GM18867 (cell line): ENCODE data around the gene FASN.
A peak's percentile ranks its signal among the peaks of the same experiment; 100 is the strongest.

Source experiments
- ATAC-seq: cut with Tn5 transposase; IDR thresholded peaks from one replicate; pipeline ENCODE4 v1.9.1; 2021; ENCODE audit warnings: mild to moderate bottlenecking, moderate library complexity; ENCODE audit not compliant: unreplicated experiment

The FASN gene

DNA sequence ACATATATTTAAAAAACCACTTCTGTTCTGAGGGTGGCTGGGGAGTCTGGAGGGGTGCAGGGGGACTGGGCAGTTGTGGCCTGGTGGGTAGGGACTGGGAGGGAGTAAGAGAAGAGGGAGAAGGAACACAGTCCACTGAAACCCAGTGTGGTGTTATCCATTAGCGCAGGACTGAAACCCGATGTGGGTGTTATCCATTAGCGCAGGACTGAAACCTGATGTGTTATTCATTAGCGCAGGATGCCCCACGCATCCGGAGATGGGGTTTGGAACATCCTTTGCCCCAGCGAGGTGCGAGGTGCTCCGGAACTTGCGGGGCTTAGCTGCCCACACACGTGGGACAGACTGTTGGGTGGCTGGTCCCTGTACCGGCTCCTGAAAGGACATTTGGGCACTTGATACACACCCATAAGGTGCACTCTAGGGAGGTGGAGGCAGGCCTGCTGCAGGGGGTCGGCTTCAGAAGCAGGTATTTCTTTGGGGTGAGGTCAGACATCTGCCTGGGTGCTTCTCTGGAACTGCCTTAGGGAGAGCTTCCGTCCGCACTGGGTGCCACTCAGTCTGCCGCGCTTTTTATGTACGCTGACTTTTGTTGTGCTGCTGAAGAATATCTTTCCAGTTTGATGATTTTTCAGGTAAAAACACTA lies 20.3 kb upstream of the FASN start:
- no peak for ATAC-seq

DNA sequence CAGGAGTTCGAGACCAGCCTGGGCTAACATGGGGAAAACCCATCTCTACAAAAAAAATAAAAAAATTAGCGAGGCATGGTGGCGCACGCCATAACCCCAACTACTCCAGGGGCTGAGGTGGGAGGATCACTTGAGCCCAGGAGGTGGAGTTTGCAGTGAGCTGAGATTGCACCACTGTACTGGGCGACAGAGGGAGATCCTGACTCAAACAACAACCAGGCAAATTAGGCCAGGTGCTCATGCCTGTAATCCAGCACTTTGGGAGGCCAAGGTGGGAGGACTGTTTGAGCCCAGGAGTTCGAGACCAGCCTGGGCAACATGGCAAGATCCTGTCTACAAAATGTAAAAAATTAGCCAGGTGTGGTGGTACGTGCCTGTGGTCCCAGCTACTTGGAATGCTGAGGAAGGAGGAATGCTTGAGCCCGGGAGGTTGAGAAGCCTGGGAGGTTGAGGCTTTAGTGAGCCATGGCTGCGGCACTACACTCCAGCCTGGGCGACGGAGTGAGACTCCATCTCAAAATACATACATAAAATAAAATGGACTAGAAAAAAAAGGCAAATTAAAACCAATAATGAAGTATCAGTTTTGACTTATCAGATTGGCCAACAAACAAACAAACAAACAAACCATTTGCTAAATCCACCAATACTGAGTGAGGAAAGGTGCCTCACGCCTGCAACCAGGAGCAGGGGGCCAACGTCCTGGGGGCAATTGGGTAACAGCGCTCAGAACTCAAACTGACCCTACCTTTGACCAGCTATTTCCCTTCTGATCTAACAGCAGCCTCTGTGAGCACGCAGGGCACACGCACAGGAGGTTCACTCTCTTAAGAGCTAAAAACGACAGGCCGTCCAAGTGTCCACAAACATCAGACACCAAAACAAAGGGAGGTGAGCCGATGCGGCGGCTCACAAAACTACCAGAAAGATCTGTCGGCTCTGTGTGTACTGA lies 19.4 kb upstream of the FASN start:
- ATAC-seq: no peak

DNA sequence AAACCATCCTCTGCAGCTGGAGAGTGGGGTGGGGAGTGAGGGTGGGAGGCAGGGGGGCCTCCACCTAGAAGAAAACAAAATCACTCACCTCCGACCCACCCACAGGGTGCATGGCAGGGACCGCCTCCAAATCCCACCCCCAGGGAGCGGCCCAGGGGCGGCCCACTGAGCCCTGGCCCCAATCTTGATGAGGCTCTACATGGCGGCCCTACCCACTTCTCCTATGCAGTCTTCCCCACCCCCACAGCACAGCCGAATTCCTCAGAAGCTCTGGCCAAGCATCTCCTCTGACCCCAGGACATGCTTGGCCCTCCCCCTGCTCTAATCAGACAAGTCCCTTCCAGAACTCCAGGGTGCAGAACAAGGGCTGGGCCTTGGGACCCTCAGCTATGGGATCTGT lies 18.2 kb upstream of the FASN start:
- ATAC-seq: no peak

DNA sequence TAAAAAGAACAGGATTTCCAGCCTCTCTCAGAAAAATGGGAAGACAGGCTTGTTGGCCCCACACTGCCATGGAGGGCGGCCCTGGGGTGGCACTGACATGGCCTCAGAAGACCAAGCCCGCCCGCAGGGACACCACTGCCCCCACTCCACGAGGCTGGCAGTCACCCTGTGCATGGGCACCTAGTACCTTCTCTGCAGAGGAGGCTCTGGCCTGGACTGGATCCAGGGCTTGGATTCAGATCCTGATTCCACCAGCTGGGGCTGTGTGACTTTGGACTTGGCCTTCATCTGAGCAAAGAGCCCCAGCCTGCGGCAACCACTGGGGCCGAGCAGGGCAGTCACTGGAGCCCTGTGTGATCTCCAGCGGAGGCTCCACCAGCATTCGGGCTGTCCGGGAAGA lies 16.8 kb upstream of the FASN start:
- ATAC-seq: no peak

DNA sequence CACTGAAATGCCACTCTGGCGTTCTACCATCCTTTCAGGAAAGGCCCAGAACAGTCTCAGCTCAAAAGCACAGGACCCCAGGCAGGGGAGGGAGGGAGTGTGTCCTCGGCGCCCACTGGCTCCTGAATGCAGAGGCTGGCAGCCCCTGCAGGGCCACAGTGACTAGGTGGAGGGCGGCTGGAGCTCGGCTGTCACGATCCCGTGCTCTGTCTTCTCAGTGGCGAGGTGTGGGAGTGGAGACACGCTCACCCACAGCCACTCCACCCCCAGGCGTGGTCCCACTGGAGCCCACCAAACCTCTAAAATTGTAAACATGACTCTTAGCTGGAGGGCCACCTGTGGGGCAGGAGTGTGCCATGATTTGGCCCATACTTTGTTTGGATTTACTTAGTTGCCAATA lies 16.4 kb upstream of the FASN start:
- no peak for ATAC-seq

DNA sequence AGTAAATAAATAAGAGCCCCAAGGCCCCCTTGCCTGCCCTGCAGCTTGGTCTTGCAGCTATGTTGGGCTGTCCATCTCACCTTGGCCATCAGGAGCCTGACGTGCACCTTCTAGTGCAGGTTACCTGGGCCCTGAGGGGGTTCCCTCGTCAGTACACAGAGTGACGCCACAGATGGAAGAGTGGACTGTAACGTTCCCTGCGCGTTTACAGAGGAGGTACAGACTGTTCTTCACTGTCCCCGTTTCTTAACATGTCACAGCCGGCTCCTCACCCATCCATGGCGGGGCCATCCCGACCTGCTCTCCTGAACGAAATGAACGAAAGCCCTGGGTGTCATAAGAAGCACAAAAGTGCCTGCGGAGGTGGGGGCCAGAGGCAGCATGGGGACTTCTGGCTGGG lies 15.9 kb upstream of the FASN start:
- ATAC-seq: no peak

DNA sequence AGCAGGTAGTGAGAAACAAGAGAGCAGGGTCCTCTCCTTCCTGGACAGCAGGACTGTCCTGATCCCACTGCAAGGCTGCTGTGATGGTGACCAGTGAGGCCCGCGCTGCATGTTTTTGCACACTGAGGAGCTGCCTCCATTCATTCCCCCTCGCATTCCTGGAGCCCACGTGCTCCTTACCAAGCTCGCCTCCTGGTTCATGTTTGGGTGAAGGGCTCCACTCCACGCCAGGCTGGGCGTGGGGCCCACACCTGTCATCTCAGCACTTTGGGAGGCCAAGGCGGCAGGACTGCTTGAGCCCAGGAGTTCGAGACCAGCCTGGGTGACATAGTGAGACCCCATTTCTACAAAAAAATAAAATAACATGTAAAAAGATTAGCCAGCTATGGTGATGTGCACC lies 15.4 kb upstream of the FASN start:
- ATAC-seq: no peak

DNA sequence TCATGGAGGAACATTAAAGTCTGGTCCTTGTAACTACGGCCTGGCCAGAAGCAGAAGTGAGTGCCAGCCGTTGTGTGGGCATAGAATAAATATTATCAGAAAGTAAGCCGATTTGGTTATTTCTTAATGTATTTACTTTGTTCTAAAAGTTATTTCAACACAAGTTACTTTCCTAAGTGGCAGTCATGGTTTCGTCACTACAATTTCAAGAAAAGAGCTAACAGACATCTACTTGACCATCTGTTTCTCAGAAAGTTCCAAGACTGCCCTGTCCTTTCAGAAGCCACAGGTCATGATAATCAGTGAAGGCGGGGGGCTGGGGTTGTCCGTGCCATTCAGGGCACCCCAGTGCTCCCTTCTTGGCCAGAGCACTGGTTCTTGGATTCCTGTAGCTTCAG lies 14.9 kb upstream of the FASN start:
- ATAC-seq: no peak

DNA sequence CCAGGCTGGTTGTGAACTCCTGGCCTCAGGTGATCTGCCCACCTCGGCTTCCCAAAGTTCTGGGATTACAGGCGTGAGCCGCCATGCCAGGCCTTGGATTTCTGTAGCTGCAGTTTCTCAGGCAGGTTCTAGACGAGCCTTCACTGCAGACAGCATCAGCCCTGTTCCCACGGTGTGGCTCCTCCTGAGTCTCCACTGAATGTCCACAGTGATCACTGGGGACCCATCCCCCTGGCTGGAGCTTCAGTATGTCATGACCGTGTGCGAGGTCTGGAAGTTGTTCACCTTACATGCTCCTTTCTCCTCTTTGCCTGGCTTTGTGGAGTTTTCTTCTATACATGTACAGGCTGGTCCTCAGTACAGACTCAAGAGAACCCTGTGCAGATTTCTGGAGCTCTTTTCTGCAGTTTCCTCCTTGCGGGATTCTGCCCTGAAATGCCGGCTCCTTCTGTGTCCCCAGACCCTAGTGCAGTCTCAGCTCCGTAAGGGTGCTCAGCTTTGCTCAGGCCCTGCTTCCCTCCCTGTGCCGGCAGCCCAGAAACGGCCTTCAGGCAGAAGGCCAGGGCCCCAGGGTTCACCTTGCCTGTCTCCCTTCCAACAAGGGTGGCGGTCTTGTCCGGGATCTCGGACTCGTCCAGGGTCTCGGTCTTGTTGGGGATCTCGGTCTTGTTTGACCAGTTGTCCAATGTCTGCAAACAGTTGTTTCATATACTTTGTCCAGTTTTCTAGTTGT lies 14.3 kb upstream of the FASN start:
- no peak for ATAC-seq

DNA sequence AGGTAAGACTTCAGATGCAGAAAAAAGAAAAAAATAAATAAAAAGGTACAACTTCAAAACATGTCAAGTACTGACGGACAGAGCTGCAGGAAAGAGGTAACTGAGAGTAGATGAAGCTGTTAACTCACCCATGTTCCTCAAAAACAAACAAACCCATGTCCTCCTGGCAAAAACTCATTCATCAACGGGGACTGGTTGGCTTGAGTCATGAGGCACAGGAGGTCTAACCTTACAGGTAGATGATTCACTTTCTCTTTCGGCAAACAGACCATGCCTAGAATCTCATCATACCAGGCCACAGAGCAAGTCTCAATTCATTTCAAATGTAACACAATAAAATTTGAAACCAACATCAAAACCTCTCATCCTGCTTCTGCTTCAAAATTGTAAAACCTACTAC lies 12.3 kb upstream of the FASN start:
- ATAC-seq: no peak

DNA sequence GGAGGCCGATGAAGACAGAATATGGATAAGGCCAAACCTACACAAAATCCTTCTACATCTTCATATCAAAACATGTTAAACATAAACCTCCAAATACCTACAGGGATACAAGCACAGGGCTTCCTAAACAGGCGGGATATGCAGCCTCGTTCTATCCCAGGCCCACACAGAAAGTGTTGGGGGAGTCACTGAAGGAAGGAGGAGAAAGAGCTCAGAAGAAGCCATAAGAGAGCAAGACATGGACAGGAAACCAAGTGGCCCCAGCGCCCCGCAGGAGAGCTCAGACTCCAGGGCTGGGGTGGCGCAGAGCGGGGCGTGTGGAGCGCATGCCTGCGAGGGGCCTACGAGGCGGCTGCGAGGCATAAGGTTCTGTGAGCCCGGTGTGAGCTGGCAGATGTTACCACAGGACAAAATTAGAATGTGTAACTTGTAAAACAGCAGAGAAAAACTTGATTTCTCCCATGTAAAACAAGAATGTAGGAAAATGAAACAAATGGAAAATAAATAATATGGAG lies 11.0 kb upstream of the FASN start:
- ATAC-seq: no peak

DNA sequence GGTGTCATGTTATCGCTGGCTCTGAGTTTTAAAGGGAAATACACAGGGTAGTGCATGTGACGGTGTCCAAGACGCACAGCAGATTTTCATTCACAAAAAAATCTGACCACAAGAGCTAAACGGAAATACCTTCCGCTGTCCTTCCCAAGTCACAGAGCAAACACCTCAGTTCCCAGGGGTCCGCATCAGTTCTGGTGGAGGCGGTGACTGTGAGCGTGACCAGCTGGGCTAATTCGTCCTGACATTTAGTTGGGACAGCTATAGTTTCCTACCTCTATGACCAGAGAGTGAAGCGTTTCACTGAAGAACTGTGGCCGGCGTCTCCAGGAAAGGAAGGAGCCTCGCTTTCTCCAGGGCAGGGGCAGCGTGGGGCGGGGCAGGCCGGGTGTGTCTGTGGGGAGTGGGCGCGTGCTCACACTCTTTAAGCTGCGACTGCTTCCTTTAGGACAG lies 10.5 kb upstream of the FASN start:
- no peak for ATAC-seq

DNA sequence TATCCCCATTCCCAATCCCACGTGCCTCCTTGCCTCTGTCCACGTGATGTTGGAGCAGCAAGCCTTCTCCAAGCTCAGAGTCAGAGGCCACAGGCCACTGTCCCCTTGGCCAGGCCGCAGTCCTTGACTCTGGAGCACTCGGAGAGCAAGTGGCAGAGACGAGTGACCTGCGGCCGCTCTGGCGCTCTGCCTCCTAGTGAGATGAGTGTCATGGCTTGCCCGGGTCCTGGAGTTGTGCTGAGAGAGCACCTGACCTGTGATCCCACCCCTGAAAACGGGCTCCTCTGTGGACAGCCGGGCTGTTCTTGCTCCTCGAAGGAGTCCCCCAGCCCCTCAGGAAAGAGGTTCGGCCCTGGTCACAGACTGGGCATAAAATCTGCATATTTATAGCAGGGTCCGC lies 10.0 kb upstream of the FASN start:
- ATAC-seq: no peak

DNA sequence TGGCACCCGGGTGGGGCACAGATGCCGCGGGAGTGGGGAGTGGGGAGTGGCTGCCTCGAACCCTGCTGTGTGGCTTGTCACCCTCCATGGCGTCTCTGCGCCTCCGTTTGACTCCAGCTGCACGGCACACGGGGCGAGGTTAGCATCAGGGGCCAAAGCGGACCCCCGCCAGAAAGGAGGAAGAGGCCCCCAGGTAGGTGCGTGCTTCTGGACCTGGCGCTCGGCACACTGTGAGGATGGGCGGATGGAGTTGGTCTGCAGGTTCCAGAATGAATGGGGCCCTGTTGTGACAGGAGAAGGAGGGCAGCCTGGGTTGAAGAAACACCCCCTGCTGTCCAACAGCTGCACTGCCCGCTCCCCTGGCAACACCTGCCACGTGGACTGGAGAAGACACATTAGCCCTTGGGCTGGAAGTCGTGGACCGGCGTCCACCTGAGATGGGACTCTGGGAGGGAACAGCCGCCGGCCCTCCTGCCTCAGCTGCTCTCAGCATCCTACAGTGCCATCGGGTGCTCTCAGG lies 9.4 kb upstream of the FASN start:
- ATAC-seq: no peak

DNA sequence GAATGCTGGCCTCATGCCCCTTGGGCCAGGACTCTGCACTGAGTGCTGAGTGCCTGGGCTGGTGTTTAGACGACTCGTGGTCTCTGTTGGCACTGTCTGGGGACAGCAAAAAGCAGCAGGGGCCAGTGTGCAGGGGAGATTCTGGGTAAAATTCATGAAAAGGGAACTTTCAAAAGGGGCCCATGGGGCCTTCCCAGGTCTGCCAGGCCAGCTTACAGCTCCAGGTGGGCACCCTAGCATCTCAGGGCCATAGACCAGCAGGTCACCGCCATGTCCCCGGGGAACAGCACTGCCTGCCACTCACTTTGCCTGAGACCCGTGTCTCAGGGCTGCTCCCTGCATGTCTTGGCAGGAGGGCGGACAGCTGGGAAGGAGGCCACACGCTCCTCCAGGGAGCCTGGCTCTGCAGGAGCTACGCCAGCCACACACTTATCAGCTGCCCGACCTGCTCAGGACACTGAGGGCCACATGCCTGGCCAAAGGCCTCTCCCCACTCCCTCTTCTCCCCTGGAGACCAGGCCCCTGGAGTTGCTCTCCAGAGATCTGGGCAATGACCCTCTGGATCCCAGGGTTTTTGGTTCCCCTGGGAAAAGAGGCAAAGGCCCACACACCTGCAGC lies 8.8 kb upstream of the FASN start:
- no peak for ATAC-seq

DNA sequence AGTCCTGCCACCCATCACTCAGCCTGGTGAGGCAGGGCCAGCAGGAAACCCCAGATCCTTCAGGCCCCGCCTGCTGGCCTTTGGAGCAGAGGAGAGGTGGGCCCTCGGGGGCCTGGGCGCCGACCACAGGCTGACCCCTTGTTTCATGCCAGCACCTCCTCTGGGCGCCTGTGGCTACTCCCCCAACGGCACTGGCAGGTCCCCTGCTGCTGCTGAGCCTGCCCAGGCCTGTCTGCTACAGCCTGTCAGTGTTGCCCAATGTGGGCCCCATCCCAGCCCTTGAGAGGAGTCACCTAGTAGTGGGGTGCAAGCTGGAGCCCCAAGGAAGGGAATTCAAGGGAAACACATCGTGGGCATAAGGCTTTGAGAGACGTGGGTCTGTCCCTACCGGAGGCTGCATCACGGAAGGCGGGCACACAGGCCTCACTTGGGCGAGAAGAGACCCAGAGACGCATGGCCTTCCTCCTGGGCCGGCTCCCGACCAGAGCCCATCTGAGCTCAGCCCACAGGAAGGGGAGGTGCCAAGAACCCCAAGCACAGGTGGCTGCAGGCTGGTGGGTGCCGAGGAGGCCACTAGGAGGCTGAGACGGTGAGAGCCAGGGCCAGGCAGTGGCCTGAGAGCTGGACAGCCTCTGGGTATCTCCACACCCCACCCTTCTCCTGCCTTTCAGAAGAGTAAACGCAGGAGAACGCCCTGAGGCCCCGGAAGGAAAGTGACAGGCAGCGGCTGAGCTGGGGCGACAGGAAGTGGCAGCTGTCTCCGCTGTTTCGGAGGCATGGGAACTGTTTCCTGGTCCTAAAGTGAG lies 8.0 kb upstream of the FASN start:
- ATAC-seq: peak; percentile 76

DNA sequence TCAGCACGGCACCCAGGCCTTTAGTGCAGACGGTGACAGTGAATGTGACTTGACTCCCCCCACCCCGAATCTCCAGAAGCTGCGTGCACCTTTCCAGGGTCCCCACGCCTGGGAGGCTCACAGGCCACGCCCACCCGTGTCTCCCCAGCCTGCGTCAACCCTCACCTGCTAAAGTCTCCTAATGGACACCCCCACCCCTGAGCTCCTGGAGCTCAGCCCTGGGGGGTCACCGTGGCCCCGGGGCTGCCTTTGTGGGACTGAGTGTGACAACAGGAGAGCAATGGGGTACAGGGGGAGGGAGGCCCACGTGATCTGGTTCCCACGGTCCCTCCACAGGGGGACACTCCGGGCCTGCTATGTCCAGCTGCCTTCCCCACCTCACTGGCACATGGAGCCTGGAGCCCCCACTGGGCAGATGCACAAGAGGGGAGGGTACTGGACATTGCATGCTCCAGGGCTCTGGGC lies 7.4 kb upstream of the FASN start:
- ATAC-seq: no peak

DNA sequence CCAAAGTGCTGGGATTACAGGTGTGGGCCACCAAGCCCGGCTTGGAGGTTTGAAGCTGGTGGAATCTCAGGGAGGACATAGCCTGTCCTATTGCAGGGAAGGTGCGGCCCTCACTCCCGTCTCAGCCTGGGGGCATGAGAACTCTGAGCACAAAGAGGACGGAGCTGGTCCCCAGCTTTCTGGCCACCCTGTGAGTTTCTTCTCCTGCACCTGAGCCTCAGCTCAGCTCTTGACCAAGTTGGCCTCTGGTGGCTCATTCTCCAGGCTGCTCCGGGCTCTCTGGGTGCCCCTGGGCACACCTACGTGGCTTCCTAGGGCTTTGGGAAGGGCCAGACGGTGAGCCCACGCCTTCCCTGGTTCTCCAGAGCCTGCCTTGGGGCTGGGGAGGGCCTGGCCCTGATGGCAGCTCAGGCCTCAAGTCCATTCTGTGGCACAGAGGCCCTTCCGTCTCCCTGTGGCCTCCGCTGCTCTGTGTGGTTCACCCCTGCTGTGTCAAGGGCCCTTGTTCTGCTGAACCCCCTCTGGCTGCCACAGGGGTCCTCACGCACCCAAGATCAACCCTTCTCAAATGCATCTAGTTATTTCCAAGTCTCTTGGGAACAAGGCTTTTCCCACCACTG lies 6.9 kb upstream of the FASN start:
- ATAC-seq: no peak
